Activated T-helper 1 cell treated with Interleukin-2 at 50 U/mL for 16 hours (primary cell): Measurements from ENCODE around the gene CNNM1.

Source experiments
- DNase-seq: peaks from one replicate; pipeline ENCODE4 v3.0.0-alpha.2; 2020; ENCODE audit warnings: low read depth

The CNNM1 gene

GRCh38 chr10:99329304-99329553 lies at the start of gene CNNM1:
Gene CNNM1 (plus strand): TSS chr10:99329356. CDS start chr10:99329388, 32 bp downstream.
- DNase-seq = no peak

- DNase-seq = no peak
These were observed 49.5 kb upstream of the CNNM1 start for GRCh38 chr10:99279626-99280111.

DNA sequence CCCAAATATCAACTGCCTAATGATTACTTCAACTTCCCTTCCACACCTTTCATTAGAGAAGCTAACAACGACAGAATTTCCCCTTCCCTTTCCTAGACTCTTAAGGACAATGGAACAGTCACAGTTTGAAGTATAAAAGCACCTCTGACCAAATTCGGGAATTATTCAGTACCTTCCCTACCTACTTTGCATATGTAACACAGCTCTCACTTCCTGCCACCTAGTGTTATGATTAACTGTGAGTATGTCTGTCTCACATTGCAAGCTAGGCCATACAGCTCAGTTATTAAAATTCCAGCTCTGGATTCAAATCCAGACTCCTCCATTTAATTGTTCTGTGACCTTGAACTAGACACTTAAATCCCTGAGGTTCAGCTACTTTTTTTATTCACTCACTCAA lies 48.7 kb upstream of the CNNM1 start:
- no peak for DNase-seq

DNA sequence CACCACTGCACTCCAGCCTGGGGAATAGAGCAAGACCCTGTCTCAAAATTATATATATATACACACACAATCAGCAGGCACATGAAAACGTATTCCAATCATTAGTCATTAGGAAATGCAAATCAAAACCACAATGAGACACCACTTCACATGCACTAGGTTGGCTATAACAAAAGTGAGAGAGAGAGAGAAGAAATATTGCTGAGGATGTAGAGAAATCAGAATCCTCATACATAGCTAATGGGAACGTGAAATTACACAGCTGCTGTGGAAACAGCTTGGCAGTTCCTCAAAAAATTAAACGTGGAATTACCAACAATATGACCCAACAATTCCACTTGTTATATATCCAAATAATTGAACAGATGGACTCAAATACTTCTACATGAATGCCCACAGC lies 43.3 kb upstream of the CNNM1 start:
- no peak for DNase-seq

DNA sequence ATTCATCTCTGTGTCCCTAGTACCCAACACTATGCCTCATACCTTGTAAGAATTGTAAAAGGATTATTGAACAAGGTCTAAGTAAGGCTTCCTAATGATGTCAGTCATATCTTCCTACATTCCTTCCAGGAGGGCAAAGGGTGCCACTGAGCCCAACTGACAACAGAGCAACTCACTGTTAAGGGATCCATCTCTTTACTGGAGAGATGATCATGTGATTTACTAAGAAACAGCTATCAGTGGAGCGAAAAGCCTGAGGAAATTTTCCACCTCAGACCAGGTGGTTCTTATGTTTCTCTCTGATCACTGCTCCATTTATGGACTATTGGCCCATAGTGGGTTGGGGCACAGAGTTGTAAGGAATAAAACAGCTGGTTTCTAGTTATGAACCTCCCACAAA lies 38.9 kb upstream of the CNNM1 start:
- DNase-seq = no peak

DNA sequence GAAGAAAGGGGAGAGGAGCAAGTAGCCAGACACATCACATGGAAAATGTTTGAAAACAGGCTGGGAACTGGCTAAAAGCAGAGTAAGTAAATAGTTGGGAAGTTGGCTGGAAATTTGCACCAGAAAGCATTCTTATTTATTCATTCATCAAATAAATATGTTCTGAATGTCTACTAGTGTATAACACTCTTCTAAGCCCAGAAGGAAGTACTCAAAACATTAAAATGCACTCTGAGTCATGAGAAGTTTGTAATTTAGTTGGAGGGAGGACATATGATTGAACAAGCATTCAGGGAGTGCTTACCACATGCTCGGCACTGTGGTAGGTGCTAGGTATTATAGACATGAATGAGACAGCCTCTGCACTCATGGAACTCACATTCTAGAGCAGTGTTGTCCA lies 37.0 kb upstream of the CNNM1 start:
- DNase-seq = no peak

DNA sequence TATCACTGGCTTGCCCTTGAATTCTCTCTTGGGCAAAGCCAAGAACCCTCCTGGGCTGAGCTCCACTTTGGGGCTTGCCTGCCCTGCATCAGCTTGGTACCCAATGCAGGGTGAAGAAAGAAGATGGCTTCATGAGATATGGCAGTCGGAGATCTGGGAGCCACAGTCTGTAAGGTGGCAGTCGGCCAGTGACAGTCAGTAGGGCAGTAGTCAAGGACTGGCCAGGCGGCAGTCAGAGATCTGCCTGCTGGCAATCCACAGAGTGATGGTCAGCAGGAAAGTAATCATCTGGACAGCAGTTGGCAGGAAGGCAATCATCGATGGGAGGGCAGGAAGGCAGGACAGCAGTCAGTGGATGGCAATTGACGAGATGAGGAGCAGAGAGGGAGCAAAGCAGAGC lies 32.6 kb upstream of the CNNM1 start:
- no peak for DNase-seq

GRCh38 chr10:99297033-99297432 lies 32.1 kb upstream of the CNNM1 start:
- DNase-seq = no peak

- no peak for DNase-seq
These were observed 25.0 kb upstream of the CNNM1 start for GRCh38 chr10:99303899-99304861.

- DNase-seq = no peak
These were observed 24.3 kb upstream of the CNNM1 start for GRCh38 chr10:99304862-99305229.

DNA sequence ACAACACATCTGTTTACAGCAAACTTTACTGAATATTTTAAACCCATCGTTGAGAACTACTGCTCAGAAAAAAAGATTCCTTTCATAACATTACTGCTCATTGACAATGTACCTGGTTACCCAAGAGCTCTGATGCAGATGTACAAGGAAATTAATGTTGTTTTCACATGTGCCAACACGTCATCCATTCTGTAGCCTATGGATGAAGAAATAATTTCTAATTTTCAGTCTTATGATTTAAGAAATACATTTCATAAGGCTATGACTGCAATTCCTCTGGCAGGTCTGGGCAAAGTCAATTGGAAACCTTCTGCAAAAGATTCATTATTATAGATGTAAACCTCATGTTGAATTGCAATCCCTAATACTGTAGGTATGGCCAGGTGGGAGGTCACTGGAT lies 16.7 kb upstream of the CNNM1 start:
- no peak for DNase-seq

- no peak for DNase-seq
These were observed 13.3 kb upstream of the CNNM1 start for GRCh38 chr10:99315853-99316252.

DNA sequence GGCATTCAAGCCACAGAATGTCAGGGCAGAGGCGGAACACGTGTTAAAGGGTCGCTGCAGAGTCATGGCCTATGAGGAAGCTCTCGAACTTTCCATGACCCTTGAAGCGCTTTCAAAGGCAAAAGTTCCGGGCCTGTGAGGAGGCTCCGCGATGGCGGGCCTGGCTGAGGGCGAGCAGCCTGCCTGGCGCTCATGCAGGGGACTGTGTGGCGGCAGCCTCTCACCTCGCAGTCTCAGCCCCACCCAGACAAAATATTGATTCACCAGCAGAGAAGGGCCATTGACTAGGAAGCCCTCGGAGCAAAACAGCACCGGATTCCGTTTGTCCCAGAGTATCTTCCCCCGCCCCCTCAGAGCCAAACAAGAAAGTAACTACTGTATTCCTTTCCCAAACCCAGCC lies 12.8 kb upstream of the CNNM1 start:
- DNase-seq = no peak

- no peak for DNase-seq
These were observed 11.1 kb upstream of the CNNM1 start for GRCh38 chr10:99318048-99318447.

DNA sequence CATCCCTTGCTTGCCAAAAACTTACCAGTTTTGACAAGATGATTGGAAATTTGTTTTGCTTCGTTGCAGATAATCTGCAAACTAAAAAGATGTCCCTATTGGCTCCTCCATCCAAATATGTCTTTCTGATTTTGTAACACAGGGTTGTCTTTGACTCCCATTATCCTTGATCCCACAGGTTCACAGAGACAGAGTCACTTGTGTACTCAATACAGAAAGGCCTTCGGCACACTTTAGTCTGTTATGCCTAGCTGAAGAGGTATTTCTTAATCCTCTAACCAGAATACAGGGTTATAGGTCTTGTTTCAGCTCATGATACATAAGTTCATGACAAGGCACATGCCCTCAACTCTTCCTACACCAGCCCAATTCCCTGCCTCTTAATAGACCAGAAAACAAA lies 10.7 kb upstream of the CNNM1 start:
- no peak for DNase-seq

- no peak for DNase-seq
These were observed 3.9 kb upstream of the CNNM1 start for GRCh38 chr10:99325281-99325680.

GRCh38 chr10:99326871-99327270 lies 2.3 kb upstream of the CNNM1 start:
- DNase-seq = no peak

DNA sequence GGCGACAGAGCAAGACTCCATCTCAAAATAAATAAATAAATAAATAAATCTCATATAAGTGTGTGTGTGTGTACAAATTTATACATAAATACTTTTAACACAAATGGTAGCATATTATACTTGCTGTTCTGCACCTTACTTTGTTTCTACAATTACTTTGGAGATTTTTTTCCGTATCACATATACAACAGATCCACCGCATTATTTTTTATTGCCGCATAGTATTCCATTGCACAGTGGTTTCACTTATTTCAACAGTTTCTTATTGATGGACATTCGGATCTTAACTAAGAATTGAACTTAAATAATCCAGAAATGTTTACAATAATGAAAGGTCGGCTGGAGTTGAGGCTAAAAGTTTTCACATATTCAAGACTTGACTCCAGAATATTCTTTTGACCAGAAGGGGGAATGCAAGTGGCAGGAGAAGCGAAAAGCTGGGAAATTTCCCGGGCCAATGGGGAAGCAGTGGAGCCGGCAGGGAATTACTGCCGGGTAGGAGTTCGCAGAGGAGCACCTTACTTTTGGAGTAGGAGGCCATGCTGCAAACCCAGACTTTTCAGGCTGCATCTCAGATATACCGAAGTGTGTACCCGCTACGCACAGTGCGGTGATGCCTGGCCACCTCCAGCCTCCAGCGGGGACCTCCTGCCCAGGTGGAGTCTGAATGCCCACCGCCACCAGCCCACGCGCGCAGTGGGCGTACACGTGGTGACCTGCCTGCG lies 415 bp upstream of the CNNM1 start:
- DNase-seq = no peak

- DNase-seq = no peak
These were observed 594 bp downstream of the CNNM1 start for GRCh38 chr10:99329554-99330346.

GRCh38 chr10:99330347-99330924 lies 1.3 kb downstream of the CNNM1 start:
- no peak for DNase-seq

GRCh38 chr10:99331207-99331803 lies 2.1 kb downstream of the CNNM1 start:
- DNase-seq = no peak

DNA sequence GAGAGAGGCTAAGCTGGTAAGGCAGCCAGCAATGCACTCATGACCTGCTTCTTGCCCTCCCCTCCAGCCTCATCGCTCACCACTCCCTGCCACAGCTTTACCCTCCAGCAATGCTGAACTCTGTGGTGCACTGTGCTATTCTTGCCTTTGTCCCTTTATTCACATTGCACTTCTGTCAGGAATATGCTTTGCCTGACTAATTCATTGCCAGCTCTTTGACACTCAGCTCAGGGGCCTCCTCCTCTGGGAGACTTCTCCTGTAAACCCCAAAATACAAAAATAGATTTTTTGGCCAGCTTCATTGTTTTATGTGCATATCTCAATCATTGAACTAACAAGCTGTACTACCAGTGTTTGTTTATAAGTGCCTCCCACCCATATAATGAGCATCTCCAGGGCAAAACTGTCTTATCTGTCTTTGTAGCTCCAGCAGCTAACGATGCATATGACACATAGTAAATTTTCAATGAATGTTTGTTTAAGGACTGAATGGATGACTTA lies 8.2 kb downstream of the CNNM1 start:
- DNase-seq = no peak
